ENCODE measurements around the gene CYGB. TPM values are rescaled to one million over a fixed set of nuclear protein-coding genes. Genes with fewer than 3 reads are reported as not detected.

CYGB gene
- total RNA-seq, 6 experiments from 2014 or later: 0.26 to 0.66 (median 0.33) TPM

DNA sequence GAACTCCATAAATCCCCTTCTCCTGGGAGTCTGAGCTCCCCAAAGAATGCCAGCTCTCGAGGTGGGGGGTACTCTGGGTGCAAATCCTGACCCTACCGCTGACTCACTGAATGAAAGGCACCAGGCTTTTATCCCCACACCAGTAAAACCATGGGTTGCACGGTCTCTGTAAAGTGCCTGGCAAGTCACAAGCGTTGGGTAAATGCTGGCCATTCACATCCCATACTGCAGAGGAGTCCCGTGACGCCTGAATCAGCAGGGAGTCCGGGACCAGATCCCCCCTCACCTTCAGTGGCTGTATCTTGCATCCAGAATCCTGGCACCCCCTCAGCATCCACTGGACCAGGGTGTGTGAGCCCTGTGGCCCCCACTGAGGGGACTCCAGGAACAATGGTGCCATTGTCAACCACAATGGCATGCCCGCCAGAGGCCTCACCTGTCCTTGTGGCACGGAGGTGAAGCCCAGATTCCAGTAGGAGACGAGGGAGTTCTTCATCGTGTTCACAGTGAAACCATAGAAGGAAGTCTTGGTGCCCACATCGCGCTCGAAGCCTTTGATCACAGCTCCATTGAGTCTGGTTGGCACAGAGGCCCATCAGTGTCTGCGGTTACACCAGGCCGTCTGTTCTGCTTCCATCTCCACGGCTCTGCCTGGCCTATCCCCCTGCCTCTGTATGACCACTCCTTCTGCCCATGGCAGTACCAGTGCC is 34.8 kb upstream of the CYGB start:
- H3K27me3 Mint-ChIP-seq (ENCODE audit: insufficient read depth): peaks cover 2% of the 10 kb centered on the region
- no peak for TF ChIP-seq CTCF (IDR thresholded peaks at IDR 0.05)
- DNase-seq: no peak
- peaks cover 5% of the 10 kb centered on the region; the same call in 1 of the 2 replicates for H3K9me3 Mint-ChIP-seq
- no peak overlapping the region for H3K4me3 Mint-ChIP-seq
- peaks cover 6% of the 10 kb centered on the region for H3K36me3 Mint-ChIP-seq (ENCODE audit: low read depth)
- no peak overlapping the region for H3K27ac Mint-ChIP-seq
- H3K4me1 Mint-ChIP-seq (ENCODE audit: low read depth): no peaks in the 10 kb centered on the region

GRCh38 chr17:76570877-76571471 is 33.5 kb upstream of the CYGB start:
- Mint-ChIP-seq H3K4me3 (no peak overlapping the region), H3K27me3 (ENCODE audit: insufficient read depth) (peaks cover 2% of the 10 kb centered on the region), H3K9me3 (peaks cover 5% of the 10 kb centered on the region; the same call in 1 of the 2 replicates), H3K36me3 (ENCODE audit: low read depth) (peaks cover 17% of the 10 kb centered on the region), H3K4me1 (ENCODE audit: low read depth) (peaks cover 13% of the 10 kb centered on the region), H3K27ac (no peak overlapping the region)
- no peak for TF ChIP-seq CTCF (IDR thresholded peaks at IDR 0.05)
- no peak for DNase-seq

DNA sequence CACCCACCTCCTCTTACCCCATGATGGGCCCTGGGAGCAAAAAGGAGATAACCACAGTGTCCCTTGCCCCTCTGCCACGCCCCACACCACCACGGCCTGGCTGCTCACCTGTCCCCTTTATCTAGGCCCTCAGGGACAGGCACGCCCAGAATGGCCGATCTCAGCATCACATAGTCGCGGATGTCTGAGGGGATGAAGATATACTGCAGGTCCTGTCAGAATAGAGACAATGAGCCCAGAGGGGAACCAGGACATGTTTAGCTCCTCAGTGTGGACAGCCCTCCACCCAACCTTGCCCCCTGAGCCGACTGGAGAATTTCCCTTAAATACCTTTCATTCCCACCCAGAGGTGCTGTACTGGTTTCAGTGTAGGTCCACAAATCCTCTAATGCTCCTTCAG is 32.9 kb upstream of the CYGB start:
- no peak for TF ChIP-seq CTCF (IDR thresholded peaks at IDR 0.05)
- Mint-ChIP-seq H3K36me3 (ENCODE audit: low read depth) (peaks cover 22% of the 10 kb centered on the region), H3K4me1 (ENCODE audit: low read depth) (peaks cover 18% of the 10 kb centered on the region), H3K9me3 (peaks cover 5% of the 10 kb centered on the region; the same call in 1 of the 2 replicates), H3K27ac (no peak overlapping the region), H3K4me3 (no peak overlapping the region), H3K27me3 (ENCODE audit: insufficient read depth) (peaks cover 2% of the 10 kb centered on the region)
- DNase-seq: no peak

GRCh38 chr17:76569607-76570279 is 32.2 kb upstream of the CYGB start:
- H3K9me3 Mint-ChIP-seq: peaks cover 5% of the 10 kb centered on the region; the same call in 1 of the 2 replicates
- H3K4me1 Mint-ChIP-seq (ENCODE audit: low read depth): peaks cover 25% of the 10 kb centered on the region
- no peak overlapping the region for H3K4me3 Mint-ChIP-seq
- TF ChIP-seq CTCF (IDR thresholded peaks at IDR 0.05): no peak
- H3K36me3 Mint-ChIP-seq (ENCODE audit: low read depth): peaks cover 29% of the 10 kb centered on the region
- DNase-seq: no peak
- no peaks in the 10 kb centered on the region; the same call in none of the 2 replicates for H3K27me3 Mint-ChIP-seq (ENCODE audit: insufficient read depth)
- H3K27ac Mint-ChIP-seq: no peak overlapping the region

GRCh38 chr17:76568811-76569221 is 31.3 kb upstream of the CYGB start:
- no peak for TF ChIP-seq CTCF (IDR thresholded peaks at IDR 0.05)
- Mint-ChIP-seq H3K36me3 (ENCODE audit: low read depth) (peaks cover 33% of the 10 kb centered on the region), H3K4me1 (ENCODE audit: low read depth) (peaks cover 30% of the 10 kb centered on the region), H3K9me3 (peaks cover 5% of the 10 kb centered on the region; the same call in 1 of the 2 replicates), H3K27ac (no peak overlapping the region), H3K4me3 (no peak overlapping the region), H3K27me3 (ENCODE audit: insufficient read depth) (no peaks in the 10 kb centered on the region; the same call in none of the 2 replicates)
- no peak for DNase-seq

Measured in HFFc6 (cell line).